Activated T-cell treated with anti-CD3 and anti-CD28 coated beads, Interleukin-2, amount 50 U/mL, for 48 hours (primary cell): Measurements from ENCODE around the gene SLC37A2.

Experiments
- DNase-seq, 2 experiments: peaks; one replicate each; pipeline ENCODE4 v3.0.0-alpha.2; 2020

Gene SLC37A2

GRCh38 chr11:125112208-125112604 is 49.1 kb downstream of the SLC37A2 start:
- DNase-seq, result no peak

DNA sequence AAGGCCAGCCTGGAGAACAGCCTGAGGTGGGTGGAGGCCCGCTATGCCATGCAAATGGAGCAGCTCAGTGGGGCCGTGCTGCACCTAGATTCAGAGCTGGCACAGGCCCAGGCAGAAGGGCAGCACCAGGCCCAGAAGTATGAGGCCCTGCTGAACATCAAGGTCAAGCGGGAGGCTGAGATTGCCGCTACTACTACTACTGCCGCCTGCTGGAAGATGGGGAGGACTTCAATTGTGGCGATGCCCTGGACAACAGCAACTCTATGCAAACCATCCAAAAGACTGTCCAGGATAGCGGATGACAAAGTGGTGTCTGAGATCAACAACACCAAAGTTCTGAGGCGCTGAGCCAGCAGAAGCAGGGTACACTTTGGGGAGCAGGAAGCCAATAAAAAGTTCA is 51.4 kb downstream of the SLC37A2 start:
- DNase-seq, result no peak

GRCh38 chr11:125117429-125117828 is 54.3 kb downstream of the SLC37A2 start:
- DNase-seq, result no peak

GRCh38 chr11:125123194-125123946 is 60.3 kb downstream of the SLC37A2 start:
- DNase-seq, result no peak

- DNase-seq, result peak; percentile 44 to 62
Observed at GRCh38 chr11:125123947-125124617, 61.0 kb downstream of the SLC37A2 start.

- DNase-seq, result no peak
Observed at GRCh38 chr11:125124618-125124992, 61.5 kb downstream of the SLC37A2 start.

DNA sequence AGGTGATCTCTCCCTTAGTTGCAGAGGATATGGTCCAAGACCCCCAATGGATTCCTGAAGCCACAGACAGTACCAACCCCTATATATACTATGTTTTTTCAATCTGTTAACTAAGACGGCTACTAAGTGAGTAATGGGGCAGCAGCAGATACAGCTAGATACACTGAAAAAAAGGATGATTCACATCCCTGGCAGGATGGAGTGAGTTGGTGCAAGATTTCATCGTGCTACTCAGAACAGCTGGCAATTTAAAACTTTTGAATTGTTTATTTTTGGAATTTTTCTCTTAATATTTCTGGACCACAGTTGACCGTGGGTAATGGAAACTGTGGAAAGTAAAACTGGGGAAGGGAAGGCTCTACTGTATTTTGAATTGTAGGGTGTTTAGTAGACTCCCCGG is 65.3 kb downstream of the SLC37A2 start:
- DNase-seq, result no peak

DNA sequence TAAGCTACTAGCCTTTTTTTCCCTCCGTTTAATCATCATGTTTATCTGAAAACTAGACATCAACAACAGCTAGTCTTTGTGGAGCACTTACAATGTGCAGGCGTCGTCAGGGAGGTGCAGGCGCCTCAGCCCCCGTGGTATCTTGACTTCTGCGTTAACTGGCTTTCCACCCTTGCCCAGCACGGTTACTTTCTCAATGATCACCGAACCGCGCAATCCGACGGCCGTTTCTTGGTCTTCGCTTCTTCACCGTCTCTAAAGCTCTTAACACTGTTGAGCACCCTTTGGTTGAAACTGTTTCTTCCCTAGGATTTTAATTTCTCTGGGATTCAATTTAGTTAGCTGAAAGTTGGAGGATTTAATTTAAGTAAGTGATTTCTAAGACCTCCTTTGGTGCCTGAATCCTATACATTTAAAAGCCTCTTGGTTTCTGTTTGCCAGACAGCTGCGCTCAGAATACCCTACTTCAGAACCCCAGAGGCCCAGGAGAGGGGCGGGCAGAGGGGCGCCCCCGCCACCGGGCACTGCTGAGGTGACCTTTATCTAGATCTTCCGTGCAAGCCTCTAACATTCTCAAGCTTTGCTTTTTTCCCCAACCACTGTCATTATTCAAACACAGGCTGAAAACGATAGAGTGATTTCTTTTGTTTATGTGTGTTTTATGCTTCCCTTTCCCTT is 66.3 kb downstream of the SLC37A2 start:
- DNase-seq, result no peak

GRCh38 chr11:125132071-125132470 is 69.0 kb downstream of the SLC37A2 start:
- DNase-seq, result no peak

GRCh38 chr11:125132596-125132995 is 69.5 kb downstream of the SLC37A2 start:
- no peak for DNase-seq

DNA sequence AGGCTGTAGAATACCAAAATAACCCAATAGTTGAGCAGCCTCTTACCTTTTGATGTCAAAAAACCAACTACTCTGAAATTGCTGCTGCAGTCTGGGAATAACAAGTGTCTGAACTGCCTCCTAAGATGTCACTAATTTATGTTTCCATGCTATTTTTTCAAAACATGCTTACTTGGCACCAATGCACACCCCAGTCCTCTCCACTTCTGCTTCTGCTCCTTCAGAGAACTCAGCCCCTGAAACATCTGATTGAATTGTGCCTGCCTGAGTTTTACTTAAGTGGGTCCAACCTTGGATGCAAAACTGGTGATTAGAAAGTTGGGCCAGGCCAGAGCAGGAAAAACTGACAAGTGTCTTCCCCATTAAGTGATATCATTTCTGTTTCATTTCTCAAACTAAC is 72.9 kb downstream of the SLC37A2 start:
- no peak for DNase-seq

DNA sequence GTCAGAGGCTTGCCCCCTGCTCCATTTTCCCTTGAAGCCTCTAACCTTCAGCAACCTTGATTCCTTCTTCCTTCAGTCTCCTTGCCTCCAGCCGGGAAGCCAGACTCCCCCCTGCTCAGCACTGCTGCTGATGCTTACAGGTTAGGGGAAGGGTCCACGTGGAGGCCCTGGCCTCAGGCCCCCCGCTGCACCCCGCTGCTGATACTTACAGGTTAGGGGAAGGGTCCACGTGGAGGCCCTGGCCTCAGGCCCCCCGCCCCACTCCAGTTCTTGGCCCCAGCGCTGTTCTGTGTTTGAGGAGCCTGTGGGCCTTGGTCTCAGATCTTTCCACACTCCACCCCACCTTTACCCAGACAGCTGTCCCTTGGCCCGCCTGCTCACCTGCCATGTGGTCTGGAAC is 75.9 kb downstream of the SLC37A2 start:
- DNase-seq, result no peak

GRCh38 chr11:125139778-125140177 is 76.7 kb downstream of the SLC37A2 start:
- no peak for DNase-seq
